ENCODE results near the gene BAHCC1.

Gene BAHCC1

GRCh38 chr17:81368161-81369022 lies 26.9 kb upstream of the BAHCC1 start:
- no peak for DNase-seq

- no peak for DNase-seq
Measured at GRCh38 chr17:81370294-81370693, 25.0 kb upstream of the BAHCC1 start.

- no peak for DNase-seq
Measured at GRCh38 chr17:81371910-81372760, 23.1 kb upstream of the BAHCC1 start.

GRCh38 chr17:81373536-81374160 lies 21.6 kb upstream of the BAHCC1 start:
- DNase-seq: no peak

- DNase-seq: no peak
Measured at GRCh38 chr17:81374890-81375289, 20.4 kb upstream of the BAHCC1 start.

GRCh38 chr17:81376946-81377714 lies 18.1 kb upstream of the BAHCC1 start:
- no peak for DNase-seq

- DNase-seq: no peak
Measured at GRCh38 chr17:81378941-81379511, 16.2 kb upstream of the BAHCC1 start.

GRCh38 chr17:81379523-81379942 lies 15.7 kb upstream of the BAHCC1 start:
- no peak for DNase-seq

- DNase-seq: no peak
Measured at GRCh38 chr17:81380131-81380530, 15.1 kb upstream of the BAHCC1 start.

GRCh38 chr17:81380666-81381518 lies 14.4 kb upstream of the BAHCC1 start:
- no peak for DNase-seq

- DNase-seq: no peak
Measured at GRCh38 chr17:81381632-81382577, 13.4 kb upstream of the BAHCC1 start.

GRCh38 chr17:81382851-81383250 lies 12.4 kb upstream of the BAHCC1 start:
- no peak for DNase-seq

GRCh38 chr17:81383504-81384421 lies 11.5 kb upstream of the BAHCC1 start:
- DNase-seq: no peak

- DNase-seq: no peak
Measured at GRCh38 chr17:81384929-81385319, 10.3 kb upstream of the BAHCC1 start.

GRCh38 chr17:81385320-81386111 lies 9.7 kb upstream of the BAHCC1 start:
- DNase-seq: no peak

- DNase-seq: no peak
Measured at GRCh38 chr17:81386141-81386645, 9.1 kb upstream of the BAHCC1 start.

- DNase-seq: no peak
Measured at GRCh38 chr17:81386646-81387099, 8.6 kb upstream of the BAHCC1 start.

Data from NCI-H1048 (cell line).